GM12878 (cell line): ENCODE measurements around the gene UQCC2.

ENCODE experiments used
- CHD4 ChIP-seq: fragments of 200-600 bp; sonication (generic); IDR thresholded peaks from 2 replicates; pipeline ENCODE4 v1.6.1; 2016; ENCODE audit warnings: mild to moderate bottlenecking
- CTCF ChIP-seq, 3 experiments: IDR thresholded peaks in 2 of 3; conservative IDR thresholded peaks in 1 of 3; 2 replicates each; pipeline ENCODE4 v1.5.1; 2011; ENCODE audit warnings: low read depth in 3 of 3, low read length in 3 of 3, mild to moderate bottlenecking in 3 of 3, control low read depth in 2 of 3, moderate library complexity in 2 of 3, inconsistent platforms in 1 of 3, mixed read lengths in 1 of 3; ENCODE audit not compliant: control insufficient read depth in 2 of 3, insufficient read depth in 1 of 3; ENCODE audit errors: extremely low read depth in 1 of 3
- ELK1 ChIP-seq: IDR thresholded peaks from 2 replicates; pipeline ENCODE4 v1.6.1; 2012; ENCODE audit warnings: low read depth, low read length, improper control_type of control experiment
- HCFC1 ChIP-seq: fragments of 150-350 bp; IDR thresholded peaks from 2 replicates; pipeline ENCODE4 v1.6.1; 2014; ENCODE audit warnings: low read length
- HDAC6 ChIP-seq: fragments of 200-600 bp; sonication (generic); IDR thresholded peaks from one replicate; pipeline ENCODE4 v1.8.0; 2017; ENCODE audit warnings: antibody characterized with exemption; ENCODE audit not compliant: unreplicated experiment
- MTA2 ChIP-seq: fragments of 450-650 bp; IDR thresholded peaks from 2 replicates; pipeline ENCODE4 v1.6.1; 2016; ENCODE audit warnings: low read depth, mild to moderate bottlenecking, moderate library complexity
- PML ChIP-seq: IDR thresholded peaks from 2 replicates; pipeline ENCODE4 v1.6.1; 2012; ENCODE audit warnings: low read length, inconsistent platforms
- RAD21 ChIP-seq: IDR thresholded peaks from 2 replicates; pipeline ENCODE4 v1.6.1; 2011; ENCODE audit warnings: mild to moderate bottlenecking, low read depth, low read length, moderate library complexity; ENCODE audit not compliant: insufficient read depth
- SKIL ChIP-seq: fragments of 450-650 bp; IDR thresholded peaks from 2 replicates; pipeline ENCODE4 v1.6.1; 2017; ENCODE audit warnings: mild to moderate bottlenecking, low read depth, inconsistent platforms; ENCODE audit not compliant: poor library complexity, severe bottlenecking
- TCF12 ChIP-seq: IDR thresholded peaks from 2 replicates; pipeline ENCODE4 v1.6.1; 2011; ENCODE audit warnings: low read depth, mild to moderate bottlenecking, low read length

GRCh38 chr6:33675968-33676367 is 35.5 kb downstream of the UQCC2 start:
- no peak for TF ChIP-seq PML
- no peak for TF ChIP-seq HCFC1
- no peak for TF ChIP-seq RAD21
- TF ChIP-seq ELK1: no peak
- no peak for TF ChIP-seq TCF12
- TF ChIP-seq CTCF (IDR thresholded peaks at IDR 0.05 in 2 of 3, conservative IDR thresholded peaks at IDR 0.05 in 1 of 3; ENCODE audit: control insufficient read depth in 2 of 3, extremely low read depth in 1 of 3, insufficient read depth in 1 of 3, low read depth in 3 of 3, low read length in 3 of 3): no peak
- no peak for TF ChIP-seq MTA2
- no peak for TF ChIP-seq CHD4
- TF ChIP-seq SKIL: no peak
- no peak for TF ChIP-seq HDAC6
